Globus pallidus (tissue), 1 donor: ENCODE results near the gene FBXL13.

Source experiments
- DNase-seq: peaks from one replicate; pipeline ENCODE4 v3.0.0-alpha.2; 2015; ENCODE audit warnings: low spot score

Gene FBXL13

GRCh38 chr7:102896585-102896984 is 178.0 kb downstream of the FBXL13 start:
- no peak for DNase-seq

- DNase-seq: no peak
These were observed 179.0 kb downstream of the FBXL13 start for GRCh38 chr7:102895602-102896001.

- no peak for DNase-seq
These were observed 181.8 kb downstream of the FBXL13 start for GRCh38 chr7:102892631-102893278.

- DNase-seq: peak; percentile 5
These were observed 182.8 kb downstream of the FBXL13 start for GRCh38 chr7:102891693-102892261.

- no peak for DNase-seq
These were observed 183.5 kb downstream of the FBXL13 start for GRCh38 chr7:102890971-102891692.

GRCh38 chr7:102890292-102890970 is 184.2 kb downstream of the FBXL13 start:
- no peak for DNase-seq

GRCh38 chr7:102889851-102890250 is 184.7 kb downstream of the FBXL13 start:
- DNase-seq: no peak

GRCh38 chr7:102888561-102889233 is 185.9 kb downstream of the FBXL13 start:
- no peak for DNase-seq

- no peak for DNase-seq
These were observed 191.3 kb downstream of the FBXL13 start for GRCh38 chr7:102883098-102883860.

- no peak for DNase-seq
These were observed 198.8 kb downstream of the FBXL13 start for GRCh38 chr7:102875700-102876295.

GRCh38 chr7:102874966-102875365 is 199.6 kb downstream of the FBXL13 start:
- DNase-seq: no peak

GRCh38 chr7:102874166-102874829 is 200.3 kb downstream of the FBXL13 start:
- no peak for DNase-seq

- no peak for DNase-seq
These were observed 201.0 kb downstream of the FBXL13 start for GRCh38 chr7:102873470-102874165.

- DNase-seq: no peak
These were observed 202.1 kb downstream of the FBXL13 start for GRCh38 chr7:102872460-102872859.

GRCh38 chr7:102869195-102869594 is 205.4 kb downstream of the FBXL13 start:
- no peak for DNase-seq

GRCh38 chr7:102866535-102867215 is 207.9 kb downstream of the FBXL13 start:
- DNase-seq: no peak

- no peak for DNase-seq
These were observed 209.6 kb downstream of the FBXL13 start for GRCh38 chr7:102864958-102865357.

- no peak for DNase-seq
These were observed 214.2 kb downstream of the FBXL13 start for GRCh38 chr7:102860351-102860811.

GRCh38 chr7:102859799-102860125 is 214.8 kb downstream of the FBXL13 start:
- no peak for DNase-seq
